ENCODE results near the gene ELP6.

GRCh38 chr3:47525617-47526016 is 12.1 kb upstream of the ELP6 start:
- TF ChIP-seq POLR2AphosphoS5 (IDR thresholded peaks at IDR 0.05) (no peak), EP300 (conservative IDR thresholded peaks at IDR 0.05; ENCODE audit: poor library complexity, severe bottlenecking) (no peak), EZH2 (IDR thresholded peaks at IDR 0.05; ENCODE audit: borderline replicate concordance, insufficient read depth, low read length, poor library complexity, severe bottlenecking) (no peak), MXI1 (conservative IDR thresholded peaks at IDR 0.05; ENCODE audit: poor library complexity, severe bottlenecking) (no peak), TAF1 (IDR thresholded peaks at IDR 0.05; ENCODE audit: low read depth) (no peak), REST (IDR thresholded peaks at IDR 0.05; ENCODE audit: borderline replicate concordance) (no peak), RAD21 (conservative IDR thresholded peaks at IDR 0.05) (no peak), SMC3 (conservative IDR thresholded peaks at IDR 0.05; ENCODE audit: poor library complexity) (no peak)
- TF ChIP-seq, protein P1, sequence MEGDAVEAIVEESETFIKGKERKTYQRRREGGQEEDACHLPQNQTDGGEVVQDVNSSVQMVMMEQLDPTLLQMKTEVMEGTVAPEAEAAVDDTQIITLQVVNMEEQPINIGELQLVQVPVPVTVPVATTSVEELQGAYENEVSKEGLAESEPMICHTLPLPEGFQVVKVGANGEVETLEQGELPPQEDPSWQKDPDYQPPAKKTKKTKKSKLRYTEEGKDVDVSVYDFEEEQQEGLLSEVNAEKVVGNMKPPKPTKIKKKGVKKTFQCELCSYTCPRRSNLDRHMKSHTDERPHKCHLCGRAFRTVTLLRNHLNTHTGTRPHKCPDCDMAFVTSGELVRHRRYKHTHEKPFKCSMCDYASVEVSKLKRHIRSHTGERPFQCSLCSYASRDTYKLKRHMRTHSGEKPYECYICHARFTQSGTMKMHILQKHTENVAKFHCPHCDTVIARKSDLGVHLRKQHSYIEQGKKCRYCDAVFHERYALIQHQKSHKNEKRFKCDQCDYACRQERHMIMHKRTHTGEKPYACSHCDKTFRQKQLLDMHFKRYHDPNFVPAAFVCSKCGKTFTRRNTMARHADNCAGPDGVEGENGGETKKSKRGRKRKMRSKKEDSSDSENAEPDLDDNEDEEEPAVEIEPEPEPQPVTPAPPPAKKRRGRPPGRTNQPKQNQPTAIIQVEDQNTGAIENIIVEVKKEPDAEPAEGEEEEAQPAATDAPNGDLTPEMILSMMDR (IDR thresholded peaks at IDR 0.05; ENCODE audit: poor library complexity, severe bottlenecking): no peak
